GM18870 (cell line): ENCODE results near the gene ARHGAP25.
A peak's percentile ranks its signal among the peaks of the same experiment; 100 is the strongest.

Experiments
- ATAC-seq: cut with Tn5 transposase; IDR thresholded peaks from one replicate; pipeline ENCODE4 v1.9.1; 2021; ENCODE audit warnings: moderate library complexity; ENCODE audit not compliant: unreplicated experiment

ARHGAP25 gene

DNA sequence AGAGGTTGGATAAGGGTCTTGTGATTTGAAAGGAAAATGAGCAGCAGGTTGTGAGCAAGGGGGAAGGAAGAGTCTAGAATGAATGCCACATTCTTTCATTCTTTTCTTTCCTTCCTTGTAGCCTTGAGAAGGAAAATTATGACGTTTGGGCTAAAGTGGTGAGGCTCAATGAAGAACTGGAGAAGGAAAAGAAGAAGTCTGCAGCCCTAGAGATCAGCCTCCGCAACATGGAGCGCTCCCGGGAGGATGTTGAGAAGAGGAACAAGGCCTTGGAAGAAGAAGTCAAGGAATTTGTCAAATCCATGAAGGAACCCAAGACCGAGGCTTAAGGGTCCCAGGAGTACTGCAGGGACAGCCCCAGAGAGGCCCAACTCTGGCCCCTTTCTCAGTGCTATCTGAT lies 91.3 kb downstream of the ARHGAP25 start:
- no peak for ATAC-seq

DNA sequence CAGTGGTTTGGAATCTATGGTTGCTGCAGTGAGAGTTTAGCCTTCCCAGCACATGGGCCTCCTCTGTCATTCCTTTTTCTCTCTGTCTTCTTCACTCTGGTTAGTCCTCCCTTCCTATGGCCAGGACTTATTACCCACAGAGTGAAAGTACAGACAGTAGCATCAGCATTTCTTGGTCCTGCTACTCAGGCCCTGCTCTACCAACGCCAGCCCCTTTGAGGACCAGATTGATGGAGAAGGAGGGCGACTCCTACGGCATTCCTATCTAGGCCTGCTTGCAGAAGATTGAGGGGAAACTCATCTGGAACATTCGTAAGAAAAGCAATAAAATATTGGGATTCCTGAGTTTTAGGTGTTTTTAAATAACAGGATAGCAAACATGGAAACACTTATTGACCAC lies 93.1 kb downstream of the ARHGAP25 start:
- ATAC-seq = no peak

DNA sequence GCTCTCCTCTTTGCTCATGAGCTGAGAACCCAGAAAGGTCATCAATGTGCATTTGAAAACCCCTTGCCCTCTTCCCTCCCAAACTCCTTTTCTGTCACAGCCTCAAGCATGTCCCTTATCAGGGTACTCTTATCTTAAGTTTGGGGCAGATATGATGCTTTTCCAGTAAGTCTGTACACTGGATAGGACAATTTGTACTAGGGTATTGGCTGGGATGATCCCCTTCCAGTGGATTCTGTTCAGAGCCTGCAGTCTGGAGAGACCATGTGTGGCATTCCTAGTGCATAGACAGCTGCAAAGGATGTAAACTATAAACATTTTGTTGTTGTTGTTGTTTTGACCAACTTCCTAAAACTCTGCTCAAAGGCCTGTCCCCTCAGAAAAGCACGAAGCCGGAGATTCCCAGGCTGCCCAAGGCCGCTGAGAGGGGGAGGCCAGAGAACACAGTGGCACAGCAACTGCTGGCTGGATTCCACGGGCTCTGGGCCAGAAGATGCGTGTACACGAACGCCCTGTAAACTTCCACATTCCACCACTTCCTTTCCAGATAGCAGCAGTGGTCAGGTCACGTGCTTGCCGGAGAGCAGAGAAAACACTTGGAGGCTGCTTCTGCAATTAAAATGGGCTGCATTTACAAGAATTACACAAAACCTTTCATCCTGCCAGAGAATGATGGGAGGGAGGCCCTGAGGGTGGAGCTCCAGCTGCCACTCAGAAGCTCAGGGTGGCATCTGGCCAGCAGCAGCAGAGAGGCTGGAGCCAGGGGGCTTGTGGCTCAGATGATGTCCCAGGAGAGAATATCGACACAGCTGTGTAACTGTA lies 94.5 kb downstream of the ARHGAP25 start:
- no peak for ATAC-seq

DNA sequence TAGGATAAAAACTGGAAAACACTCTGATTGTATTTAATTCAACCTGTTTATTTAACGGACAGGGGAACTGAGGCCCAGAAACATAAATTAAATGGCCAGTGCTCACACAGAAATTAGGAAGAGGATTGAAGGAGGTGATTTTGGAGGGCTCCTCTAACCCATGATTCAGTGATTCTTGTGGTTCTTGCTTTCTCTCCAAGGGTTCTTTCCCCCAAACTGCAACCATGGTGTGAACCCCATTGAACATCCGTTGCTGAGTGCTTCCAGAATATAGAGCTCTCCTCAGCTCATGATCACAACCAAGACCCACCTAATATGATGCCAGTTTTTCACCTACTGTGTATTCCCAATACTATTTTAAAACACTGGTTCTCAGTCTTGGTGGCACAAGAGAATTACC lies 95.1 kb downstream of the ARHGAP25 start:
- ATAC-seq = no peak

DNA sequence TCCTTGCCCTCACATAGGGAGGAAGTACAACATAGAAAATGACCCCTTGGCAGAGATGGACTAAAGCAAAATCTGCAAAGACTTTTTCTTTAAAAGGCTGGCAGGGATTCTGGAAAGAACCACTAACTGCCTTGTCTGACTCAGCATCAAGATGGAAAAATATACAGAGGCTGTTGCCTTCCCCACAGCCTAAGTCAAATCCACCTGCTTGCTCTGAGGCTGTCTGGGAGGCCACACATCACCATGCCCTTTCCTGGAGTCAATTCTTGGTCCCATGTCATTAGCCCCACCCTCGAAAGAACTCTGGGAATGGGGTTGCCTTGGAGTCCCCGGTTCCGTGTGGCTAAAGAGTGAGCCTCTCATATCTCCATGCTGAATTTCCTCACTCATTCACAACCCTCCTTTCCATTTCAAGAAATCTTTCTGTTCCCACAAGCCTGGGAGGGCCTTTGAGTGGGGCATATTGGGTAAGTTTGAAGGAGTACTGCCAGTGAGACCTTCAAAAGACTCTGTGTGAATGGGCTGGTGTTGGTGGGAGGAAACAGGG lies 97.1 kb downstream of the ARHGAP25 start:
- no peak for ATAC-seq

DNA sequence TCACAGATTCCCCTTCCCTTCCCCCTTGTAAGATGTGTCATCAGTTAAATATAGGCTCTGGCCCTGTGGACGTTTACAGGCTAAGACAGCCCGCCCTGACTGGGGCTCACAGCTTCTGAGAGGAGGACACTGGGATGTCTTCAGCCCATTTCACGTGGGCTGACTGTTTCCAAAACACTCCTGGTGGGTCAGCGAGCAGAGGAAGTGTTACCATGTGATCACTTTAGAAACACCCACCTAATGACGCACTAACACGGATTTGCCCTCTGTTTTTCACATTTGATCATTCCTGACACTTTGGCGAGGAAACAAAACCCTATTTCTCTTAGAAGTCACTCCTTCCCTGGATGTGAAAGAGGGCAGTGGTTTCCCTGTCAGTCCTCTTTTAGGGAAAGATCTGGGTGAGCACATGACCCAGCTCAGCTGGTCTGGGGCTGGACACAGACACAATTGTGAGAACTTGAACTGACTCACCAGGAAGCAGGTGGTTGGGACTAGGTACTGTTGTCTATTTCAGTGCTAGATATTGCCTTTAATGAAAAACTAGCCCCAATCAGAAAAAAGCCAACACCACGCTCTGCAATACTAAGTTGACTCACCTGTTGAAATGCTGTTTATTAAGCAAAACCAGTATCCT lies 97.7 kb downstream of the ARHGAP25 start:
- peak; percentile 75 for ATAC-seq

DNA sequence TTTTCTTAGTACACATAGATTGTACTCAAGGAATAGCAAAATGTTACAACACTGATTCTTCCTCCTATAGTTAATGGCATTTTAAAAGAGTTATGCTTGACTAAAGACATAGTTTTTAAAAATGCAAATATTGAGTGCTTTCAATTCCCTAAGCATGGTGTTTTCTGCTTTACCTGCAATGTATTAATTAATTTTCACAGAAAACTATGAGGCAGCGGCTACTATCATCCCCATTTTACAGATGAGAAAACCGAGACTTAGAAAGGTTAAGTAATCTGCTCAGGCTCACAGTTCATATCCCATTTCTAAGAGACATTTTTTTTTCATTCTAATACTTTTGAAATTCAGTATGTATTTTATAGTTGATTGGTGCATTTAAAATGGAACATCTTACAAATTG lies 98.6 kb downstream of the ARHGAP25 start:
- ATAC-seq = no peak

DNA sequence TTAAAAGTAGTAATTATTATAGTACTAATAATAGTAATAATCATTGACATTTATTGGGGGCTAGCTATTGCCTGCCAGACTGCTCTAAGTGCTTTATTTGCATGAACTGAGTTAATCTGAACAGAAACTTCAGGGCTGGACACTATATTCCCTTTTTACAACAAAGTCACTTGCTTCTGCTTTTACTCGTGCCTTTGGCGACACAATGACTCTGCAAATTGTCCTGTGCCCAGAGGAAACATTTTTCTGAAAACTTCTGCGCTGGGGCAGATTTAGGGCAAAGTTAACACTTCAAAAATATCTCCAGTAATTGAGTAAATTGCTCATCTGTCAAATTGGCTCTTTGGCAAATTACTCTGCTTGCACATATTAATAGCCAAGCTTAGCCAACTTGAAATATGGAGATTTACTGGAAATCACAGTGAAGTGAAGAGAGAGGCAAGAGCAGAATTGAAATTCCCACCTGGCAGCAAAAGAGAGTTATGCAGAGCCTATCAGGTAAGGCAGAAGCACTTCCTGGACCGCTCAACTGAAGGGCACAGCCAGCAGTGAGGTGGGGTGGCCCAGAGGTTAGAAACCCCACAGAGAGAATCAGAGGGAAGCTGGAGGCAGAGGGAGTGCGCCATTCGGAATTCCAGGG lies 100.2 kb downstream of the ARHGAP25 start:
- no peak for ATAC-seq

DNA sequence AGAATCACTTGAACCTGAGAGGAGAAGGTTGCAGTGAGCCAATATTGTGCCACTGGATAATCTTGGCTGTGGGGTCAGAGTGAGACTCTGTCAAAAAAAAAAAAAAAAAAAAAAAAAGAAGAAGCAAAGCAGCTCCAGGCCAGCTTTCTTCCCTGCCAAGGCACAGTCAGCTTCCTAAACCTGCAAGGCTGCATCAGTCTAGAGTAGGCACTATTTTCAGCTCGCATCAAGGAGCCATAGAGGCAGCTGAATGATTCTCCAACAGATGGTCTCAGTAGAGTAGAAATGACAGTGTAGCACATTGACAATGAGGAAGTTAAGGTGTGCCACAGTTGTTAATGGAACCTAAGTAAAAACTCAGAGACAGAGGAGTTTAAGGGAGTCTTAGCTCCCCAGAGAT lies 101.0 kb downstream of the ARHGAP25 start:
- ATAC-seq = no peak

DNA sequence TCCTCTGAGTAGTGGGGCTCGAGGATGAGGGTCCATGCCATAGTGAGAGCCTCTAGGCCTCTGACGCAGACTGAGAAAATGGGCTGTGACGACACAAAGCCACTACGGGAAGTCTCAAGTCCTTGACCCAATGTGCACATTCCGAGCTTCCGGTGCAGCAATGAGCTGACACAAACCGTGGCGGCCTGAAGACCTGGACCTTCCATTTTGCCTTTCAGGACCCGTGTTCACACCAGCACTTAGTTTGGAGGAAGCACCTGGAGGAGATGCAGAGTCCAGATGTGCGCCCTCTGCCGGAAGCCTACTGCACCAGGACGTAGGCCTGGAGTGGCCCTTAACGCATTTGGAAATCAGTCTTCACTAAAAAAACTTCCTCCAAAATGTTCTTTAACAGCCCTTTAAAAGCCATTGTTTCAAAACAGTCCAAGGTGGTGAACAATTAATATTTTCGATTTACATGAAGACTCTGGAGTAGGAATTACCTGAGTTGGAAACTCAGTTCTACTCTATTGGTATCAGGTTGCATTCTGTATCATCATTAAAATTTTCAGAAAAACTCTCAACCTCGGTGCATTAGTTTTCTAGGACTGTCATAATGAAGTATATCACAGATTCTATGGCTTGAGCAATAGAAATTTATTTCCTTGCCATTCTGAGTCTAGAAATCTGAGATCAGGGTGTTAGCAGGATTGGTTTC lies 102.7 kb downstream of the ARHGAP25 start:
- ATAC-seq = no peak

DNA sequence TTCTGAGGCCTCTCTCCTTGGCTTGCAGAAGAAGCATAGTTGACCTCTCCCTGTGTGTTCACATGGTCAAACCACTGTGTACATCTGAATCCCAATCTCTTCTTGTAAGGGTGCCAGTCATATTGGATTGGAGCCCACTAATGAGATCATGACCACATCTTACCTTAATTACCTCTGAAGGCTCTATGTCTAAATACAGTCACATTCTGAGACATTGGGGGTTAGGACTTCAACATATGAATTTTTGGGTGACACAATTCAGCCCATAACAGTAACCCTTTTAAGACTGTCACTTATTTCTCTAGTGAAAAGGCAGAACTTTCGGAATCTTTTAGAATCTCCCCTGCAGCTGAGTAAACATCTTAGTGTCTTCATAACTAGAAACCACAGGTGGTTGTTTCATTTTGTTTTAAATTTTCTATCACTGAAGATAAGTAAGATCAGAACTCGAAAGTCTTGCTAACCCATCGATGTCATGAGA lies 103.3 kb downstream of the ARHGAP25 start:
- ATAC-seq = peak; percentile 64

DNA sequence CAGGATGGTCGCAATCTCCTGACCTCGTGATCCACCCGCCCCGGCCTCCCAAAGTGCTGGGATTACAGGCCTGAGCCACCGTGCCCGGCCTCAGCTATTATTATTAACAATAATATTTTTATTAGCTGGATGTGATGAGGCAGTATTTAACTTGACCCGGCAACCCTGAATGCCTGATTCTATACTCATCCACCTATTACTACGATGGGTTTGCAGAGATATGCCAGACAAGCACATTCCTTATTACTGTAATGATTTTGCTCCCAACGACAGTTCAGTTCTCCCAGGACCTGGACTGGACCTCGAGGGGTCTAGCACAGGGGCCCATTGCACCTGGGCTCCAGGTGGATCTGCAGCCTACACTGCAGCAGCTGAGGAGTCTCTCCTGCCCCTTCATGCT lies 104.0 kb downstream of the ARHGAP25 start:
- ATAC-seq = no peak

DNA sequence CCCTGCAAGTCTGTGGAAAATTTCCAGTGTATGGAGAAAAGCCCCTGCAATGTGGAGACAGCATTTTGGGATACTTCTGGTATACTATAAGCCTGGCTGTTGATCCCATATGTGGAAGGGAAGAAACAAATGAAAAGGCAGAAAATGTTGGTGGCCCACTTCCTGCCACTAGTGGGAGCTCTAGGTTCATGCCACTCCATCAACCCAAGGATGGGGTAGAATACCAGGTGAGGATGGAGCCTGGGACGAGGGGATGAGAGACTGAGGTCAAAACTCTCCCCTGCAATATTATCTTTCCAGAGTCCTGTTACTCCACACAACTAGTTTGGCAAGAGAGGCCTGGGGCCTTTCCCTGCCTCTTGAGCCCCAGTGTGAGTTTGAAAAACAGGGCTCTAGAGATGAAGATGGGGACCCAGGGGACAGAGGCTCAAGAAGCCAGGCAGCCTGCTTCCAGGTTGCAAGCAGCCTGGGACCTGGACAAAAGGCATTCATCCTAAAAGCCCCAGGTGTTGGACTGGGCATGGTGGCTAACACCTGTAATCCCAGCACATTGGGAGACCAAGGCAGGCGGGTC lies 104.7 kb downstream of the ARHGAP25 start:
- no peak for ATAC-seq

DNA sequence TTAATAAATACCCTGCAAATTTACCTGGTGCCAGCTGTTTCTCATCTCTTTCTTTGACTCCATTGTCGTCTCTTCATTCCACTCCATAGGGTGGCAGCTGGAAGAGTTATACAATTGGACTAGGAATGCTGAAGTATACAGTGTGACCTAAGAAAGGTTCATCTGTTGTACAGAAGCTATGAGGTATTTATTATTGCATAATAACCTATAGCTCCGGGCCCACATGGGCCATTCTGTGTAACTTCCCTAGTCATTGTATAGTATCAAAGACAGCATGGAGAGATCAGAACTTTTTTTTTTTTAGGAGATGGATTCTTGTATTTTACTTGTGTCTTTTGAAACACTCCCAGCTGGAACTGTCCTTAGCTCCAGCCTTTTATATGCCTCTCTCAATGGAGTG lies 110.4 kb downstream of the ARHGAP25 start:
- ATAC-seq = no peak

DNA sequence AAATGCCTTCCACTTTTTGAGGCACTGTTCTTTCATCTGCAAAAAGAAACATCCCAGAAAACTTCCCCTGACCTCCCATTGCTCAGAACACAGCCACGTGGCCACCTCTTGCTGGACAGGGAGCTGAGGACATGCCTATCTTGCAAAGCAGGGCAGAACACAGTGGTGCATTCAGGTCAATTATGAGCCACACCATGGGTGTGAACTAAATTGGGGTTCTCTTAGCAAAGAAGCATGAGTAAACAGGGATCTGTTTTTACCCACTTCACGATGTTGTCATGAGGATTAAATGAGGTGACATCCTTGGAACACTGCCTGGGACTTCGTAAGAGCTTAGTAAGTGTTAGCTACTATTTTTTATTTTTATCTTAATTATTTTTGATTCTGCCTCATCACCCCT lies 111.5 kb downstream of the ARHGAP25 start:
- ATAC-seq = no peak

DNA sequence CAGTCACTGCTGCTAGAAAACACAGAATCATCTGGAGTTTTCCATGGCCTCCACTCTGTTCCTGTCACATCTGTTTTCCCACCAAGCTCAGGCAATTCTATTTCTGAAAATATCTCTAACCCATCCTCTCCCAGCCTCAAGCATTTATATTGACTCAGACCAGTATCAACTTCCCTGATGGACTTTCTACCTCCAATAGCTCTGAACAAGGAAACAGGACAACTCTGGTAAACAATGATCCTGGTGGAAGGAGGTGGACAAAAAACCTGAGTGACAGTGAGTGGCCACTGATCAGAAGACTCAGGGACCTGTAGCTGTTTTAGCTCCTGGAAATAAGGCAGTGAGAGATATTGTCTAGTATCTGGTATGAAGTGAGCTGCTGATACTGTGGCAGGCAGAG lies 113.1 kb downstream of the ARHGAP25 start:
- ATAC-seq = no peak

DNA sequence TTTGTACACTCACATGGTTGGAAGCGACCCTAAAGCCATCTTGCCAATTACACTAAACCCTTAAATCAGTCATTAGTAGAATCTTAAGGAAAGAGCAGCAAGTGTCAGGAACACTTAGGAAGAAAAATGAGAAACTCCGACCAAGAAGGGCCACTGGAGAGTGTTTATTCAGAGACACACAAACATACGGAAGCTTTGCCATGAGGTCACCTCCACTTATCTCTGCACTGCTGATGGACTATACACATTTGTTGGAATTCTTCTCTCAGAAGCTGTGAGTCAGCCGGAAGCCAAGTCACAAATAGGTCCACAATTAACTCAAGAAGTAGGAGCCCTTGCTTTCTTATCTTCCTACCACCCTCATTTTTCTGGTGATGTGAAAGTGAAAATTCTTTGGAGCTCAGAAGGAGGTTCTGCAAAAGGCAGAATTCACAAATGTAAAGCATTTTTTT lies 115.0 kb downstream of the ARHGAP25 start:
- ATAC-seq = no peak

DNA sequence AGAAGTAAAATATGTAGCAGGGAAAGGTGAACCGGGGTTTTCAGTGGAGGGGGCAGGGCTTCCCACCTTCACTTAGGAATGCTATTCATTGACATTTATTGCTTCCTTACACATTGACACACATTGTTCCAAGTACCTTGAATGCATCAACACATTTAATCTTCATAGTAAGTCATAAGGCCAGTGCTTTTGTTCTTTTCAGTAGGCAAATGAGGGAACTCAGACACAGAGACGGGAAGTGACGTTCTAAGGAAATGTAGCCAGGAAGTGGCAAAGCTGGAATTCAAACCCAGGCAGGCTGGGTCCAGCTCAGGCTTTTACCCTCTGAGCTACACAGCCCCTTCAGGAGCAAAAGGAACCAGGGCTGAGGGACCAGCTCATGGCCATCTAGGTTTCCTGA lies 115.9 kb downstream of the ARHGAP25 start:
- no peak for ATAC-seq

DNA sequence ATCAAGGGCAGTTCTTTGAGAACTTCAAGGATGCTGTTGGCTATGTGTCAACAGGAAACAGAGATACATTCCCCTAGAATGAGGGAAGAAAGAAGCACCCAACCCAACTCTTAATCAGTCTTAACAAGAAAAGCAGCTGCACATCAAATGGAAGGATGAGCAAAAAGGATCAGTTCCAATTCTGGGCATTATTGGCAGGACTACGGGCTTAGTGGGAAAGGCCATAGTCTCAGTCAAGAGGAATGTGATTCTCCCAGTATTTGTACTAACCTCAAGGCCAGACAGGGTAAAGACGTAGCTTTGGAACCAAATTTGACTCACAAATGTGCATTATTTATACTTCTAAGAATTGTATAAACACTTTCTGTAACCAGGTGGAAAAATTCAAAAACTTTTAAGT lies 118.4 kb downstream of the ARHGAP25 start:
- ATAC-seq = no peak

DNA sequence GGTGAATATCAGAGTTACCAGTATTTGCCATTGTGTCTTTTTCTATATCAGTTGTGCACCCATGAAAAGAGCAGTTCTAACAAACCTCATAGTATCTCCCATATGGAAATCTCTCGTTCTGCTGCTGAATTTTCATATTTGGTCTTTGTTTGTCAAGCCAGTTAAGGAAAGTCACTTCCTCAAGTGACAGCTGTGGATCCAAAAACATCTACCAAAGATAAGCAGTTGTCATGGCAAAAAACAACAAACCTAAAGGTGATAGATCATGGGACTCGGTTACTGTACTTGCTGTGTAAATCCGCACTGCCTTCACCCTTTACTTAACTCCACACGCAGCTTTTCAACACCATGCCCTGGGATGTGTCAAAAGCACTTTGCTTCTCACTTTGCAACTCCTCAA lies 119.3 kb downstream of the ARHGAP25 start:
- ATAC-seq = no peak

DNA sequence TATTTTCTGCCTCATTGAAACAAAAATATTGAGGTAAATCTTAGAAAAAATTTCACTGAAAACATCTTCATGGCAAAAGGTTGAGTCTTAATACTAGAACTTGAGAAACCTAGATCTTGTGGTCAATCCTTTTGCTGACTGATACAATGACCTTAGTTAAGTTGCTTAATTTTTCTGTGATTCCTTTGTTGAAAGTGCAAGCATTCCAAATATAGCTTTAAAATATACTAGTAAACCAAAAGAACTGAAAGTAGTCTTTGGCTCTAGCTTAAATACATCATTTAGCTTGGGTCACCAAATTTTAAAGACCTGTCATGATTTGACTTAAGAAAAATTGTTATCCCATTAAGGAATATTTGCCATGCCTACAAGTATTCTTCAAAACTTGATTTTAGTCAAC lies 119.9 kb downstream of the ARHGAP25 start:
- ATAC-seq = no peak
